Hepatocyte (in vitro differentiated cells): ENCODE measurements around the gene HPS4. TPM values are rescaled to one million over a fixed set of nuclear protein-coding genes. Genes with fewer than 3 reads are reported as not detected.
A peak's percentile ranks its signal among the peaks of the same experiment; 100 is the strongest.

ENCODE experiments used
- DNase-seq: peaks from one replicate; pipeline ENCODE4 v3.0.0-alpha.2; 2016; ENCODE audit warnings: low spot score
- H2AFZ ChIP-seq: fragments of 200-600 bp; sonication (generic); 2 replicates; pipeline ENCODE4 v1.6.0; 2016; ENCODE audit warnings: antibody characterized with exemption, mild to moderate bottlenecking
- H3K27ac ChIP-seq: fragments of 200-600 bp; sonication (generic); 2 replicates; pipeline ENCODE4 v1.5.1; 2016; ENCODE audit warnings: mild to moderate bottlenecking
- H3K27me3 ChIP-seq: fragments of 200-600 bp; sonication (generic); 2 replicates; pipeline ENCODE4 v1.6.1; 2016
- H3K36me3 ChIP-seq: fragments of 200-600 bp; sonication (generic); replicated peaks from 2 replicates; pipeline ENCODE4 v1.5.1; 2016; ENCODE audit warnings: low read depth; ENCODE audit not compliant: insufficient read depth
- H3K4me1 ChIP-seq: fragments of 200-600 bp; sonication (generic); 2 replicates; pipeline ENCODE4 v1.5.1; 2016; ENCODE audit warnings: mild to moderate bottlenecking, moderate library complexity; ENCODE audit not compliant: insufficient read depth
- H3K4me2 ChIP-seq: fragments of 200-600 bp; sonication (generic); 2 replicates; pipeline ENCODE4 v1.6.0; 2016
- H3K4me3 ChIP-seq: fragments of 200-600 bp; sonication (generic); 2 replicates; pipeline ENCODE4 v1.5.1; 2016; ENCODE audit warnings: mild to moderate bottlenecking
- H3K79me2 ChIP-seq: fragments of 200-600 bp; sonication (generic); 2 replicates; pipeline ENCODE4 v1.6.0; 2017; ENCODE audit warnings: mild to moderate bottlenecking
- H3K9me2 ChIP-seq: fragments of 200-600 bp; sonication (generic); replicated peaks from 2 replicates; pipeline ENCODE4 v1.6.0; 2017; ENCODE audit warnings: mild to moderate bottlenecking; ENCODE audit not compliant: insufficient read depth
- H3K9me3 ChIP-seq: fragments of 200-600 bp; sonication (generic); 2 replicates; pipeline ENCODE4 v1.5.1; 2016; ENCODE audit warnings: low read depth, mild to moderate bottlenecking
- H4K20me1 ChIP-seq: fragments of 200-600 bp; sonication (generic); 2 replicates; pipeline ENCODE4 v1.6.0; 2016; ENCODE audit warnings: mild to moderate bottlenecking; ENCODE audit not compliant: insufficient read depth, poor library complexity, severe bottlenecking
- CTCF ChIP-seq: fragments of 200-600 bp; sonication (generic); IDR thresholded peaks from 2 replicates; pipeline ENCODE4 v1.5.1; 2016; ENCODE audit warnings: antibody characterized with exemption, mild to moderate bottlenecking; ENCODE audit not compliant: poor library complexity
- EZH2 ChIP-seq: fragments of 200-600 bp; sonication (generic); IDR thresholded peaks from 2 replicates; pipeline ENCODE4 v1.6.1; 2016; ENCODE audit warnings: antibody characterized with exemption, mild to moderate bottlenecking, borderline replicate concordance
- EZH2phosphoT487 ChIP-seq: fragments of 200-600 bp; sonication (generic); IDR thresholded peaks from one replicate; pipeline ENCODE4 v1.6.1; 2018; ENCODE audit warnings: antibody characterized with exemption, mild to moderate bottlenecking, low read depth, moderate library complexity; ENCODE audit not compliant: unreplicated experiment, severe bottlenecking
- WGBS: methylation state at CpG from one replicate; pipeline ENCODE4 v1.1.6; 2016; ENCODE audit warnings: low lambda C conversion rate; ENCODE audit errors: missing lambda C conversion rate; 5-methylcytosine and 5-hydroxymethylcytosine counted together
- polyA plus RNA-seq: library from polyadenylated mRNA; unstranded; fragments of >200 nt; fragmentation: Nextera tagmentation; extraction: Ambion mirVana; gene quantifications from 2 replicates; pipeline ENCODE4 v1.2.1, GENCODE V29; 2016
- total RNA-seq: library from RNA; depleted of rRNA; stranded (reverse); fragments of >200 nt; gene quantifications from 2 replicates; pipeline ENCODE4 v1.2.3, GENCODE V29; 2014

The HPS4 gene
- total and polyA plus RNA-seq, 2 experiments from 2014 or later = 20.2 to 36.7 TPM

GRCh38 chr22:26527167-26527566 lies 43.6 kb upstream of the HPS4 start:
- TF ChIP-seq CTCF = no peak
- TF ChIP-seq EZH2phosphoT487 = no peak
- TF ChIP-seq EZH2 = no peak
- DNase-seq = no peak
- Histone ChIP-seq H3K9me3 (no peaks in the 10 kb centered on the region), H3K79me2 (no peaks in the 10 kb centered on the region), H3K4me3 (no peak overlapping the region), H3K9me2 (no peaks in the 10 kb centered on the region), H2AFZ (no peak overlapping the region), H4K20me1 (no peaks in the 10 kb centered on the region), H3K27ac (no peak overlapping the region), H3K4me2 (no peak overlapping the region), H3K36me3 (no peaks in the 10 kb centered on the region), H3K4me1 (no peaks in the 10 kb centered on the region), H3K27me3 (no peaks in the 10 kb centered on the region)
- WGBS = 96% methylated on average over 3 of the region's 3 CpGs

- no peaks in the 10 kb centered on the region for H3K9me2 ChIP-seq
- H3K27ac ChIP-seq = no peak overlapping the region
- no peak overlapping the region for H2AFZ ChIP-seq
- H4K20me1 ChIP-seq = no peaks in the 10 kb centered on the region
- DNase-seq = no peak
- no peaks in the 10 kb centered on the region for H3K27me3 ChIP-seq
- TF ChIP-seq EZH2phosphoT487 (no peak), EZH2 (no peak)
- no peaks in the 10 kb centered on the region for H3K79me2 ChIP-seq
- no peaks in the 10 kb centered on the region for H3K4me1 ChIP-seq
- no peak overlapping the region for H3K4me2 ChIP-seq
- no peak overlapping the region for H3K4me3 ChIP-seq
- no peaks in the 10 kb centered on the region for H3K9me3 ChIP-seq
- WGBS = 89% methylated on average over 7 of the region's 7 CpGs
- no peaks in the 10 kb centered on the region for H3K36me3 ChIP-seq
Measured at GRCh38 chr22:26525946-26526564, 42.5 kb upstream of the HPS4 start.

GRCh38 chr22:26524870-26525269 lies 41.3 kb upstream of the HPS4 start:
- Histone ChIP-seq H3K27ac (peak overlapping the region; percentile 46), H3K4me2 (no peak overlapping the region), H3K27me3 (no peaks in the 10 kb centered on the region), H3K4me1 (no peaks in the 10 kb centered on the region), H4K20me1 (no peaks in the 10 kb centered on the region), H3K79me2 (no peaks in the 10 kb centered on the region), H3K36me3 (no peaks in the 10 kb centered on the region), H2AFZ (no peak overlapping the region), H3K9me2 (no peaks in the 10 kb centered on the region), H3K9me3 (no peaks in the 10 kb centered on the region), H3K4me3 (no peak overlapping the region)
- WGBS = 59% methylated on average over 4 of the region's 4 CpGs
- peak; percentile 54 for DNase-seq
- TF ChIP-seq CTCF = no peak
- no peak for TF ChIP-seq EZH2phosphoT487
- TF ChIP-seq EZH2 = no peak

GRCh38 chr22:26522592-26522991 lies 39.0 kb upstream of the HPS4 start:
- H3K36me3 ChIP-seq = no peaks in the 10 kb centered on the region
- H3K4me2 ChIP-seq = no peak overlapping the region
- no peak overlapping the region for H3K4me3 ChIP-seq
- DNase-seq = no peak
- 91% methylated on average over 4 of the region's 4 CpGs for WGBS
- H2AFZ ChIP-seq = no peak overlapping the region
- no peaks in the 10 kb centered on the region for H3K9me3 ChIP-seq
- H3K27me3 ChIP-seq = no peaks in the 10 kb centered on the region
- H3K27ac ChIP-seq = no peak overlapping the region
- H3K9me2 ChIP-seq = no peaks in the 10 kb centered on the region
- TF ChIP-seq EZH2 = no peak
- no peak for TF ChIP-seq EZH2phosphoT487
- TF ChIP-seq CTCF = no peak
- H4K20me1 ChIP-seq = no peaks in the 10 kb centered on the region
- no peaks in the 10 kb centered on the region for H3K79me2 ChIP-seq
- no peaks in the 10 kb centered on the region for H3K4me1 ChIP-seq
